SK-N-SH (cell line): ENCODE measurements around the gene CSRP1. TPM values are rescaled to one million over a fixed set of nuclear protein-coding genes. Genes with fewer than 3 reads are reported as not detected.

Experiments
- CTCF ChIA-PET: fragments of 300-600, 350-600 bp; formaldehyde crosslinking; extraction: SDS; loops from one replicate; lab custom pipeline; 2021; lab: Yijun Ruan, JAX
- POLR2A ChIA-PET: fragments of 350-600 bp; sonication (Branson Sonifier 250); formaldehyde crosslinking; extraction: SDS; loops from one replicate; lab custom pipeline; 2020; ENCODE audit warnings: antibody characterized with exemption, inconsistent platforms; lab: Yijun Ruan, JAX
- DNase-seq: peaks from one replicate; pipeline ENCODE4 v3.0.0; 2012
- H2AFZ ChIP-seq: fragments of 200-600 bp; sonication (generic); 2 replicates; pipeline ENCODE4 v1.8.1; 2016; ENCODE audit warnings: antibody characterized with exemption, mild to moderate bottlenecking, low read depth
- H3F3A ChIP-seq: fragments of 200-600 bp; sonication (generic); replicated peaks from 2 replicates; pipeline ENCODE3; 2016; ENCODE audit warnings: antibody characterized with exemption, mild to moderate bottlenecking; ENCODE audit not compliant: insufficient read depth
- H3K27ac ChIP-seq, 2 experiments: fragments of 200-500 bp in 1 of 2; fragments of 200-600 bp in 1 of 2; sonication (Bioruptor generic) in 1 of 2; sonication (generic), shearing (Covaris generic) in 1 of 2; 2 replicates each; pipeline versions ENCODE4 v1.5.1 to v1.6.1; 2014 to 2016; ENCODE audit warnings: low read depth in 2 of 2, inconsistent platforms in 1 of 2, low read length in 1 of 2, mild to moderate bottlenecking in 1 of 2, mixed read lengths in 1 of 2
- H3K27me3 ChIP-seq: fragments of 200-600 bp; sonication (generic), shearing (Covaris generic); 2 replicates; pipeline ENCODE4 v1.6.1; 2016; ENCODE audit warnings: mixed run types; ENCODE audit not compliant: insufficient read depth
- H3K36me3 ChIP-seq, 2 experiments: fragments of 200-500 bp in 1 of 2; fragments of 200-600 bp in 1 of 2; sonication (Bioruptor generic) in 1 of 2; sonication (generic) in 1 of 2; replicated peaks in 1 of 2; 2 replicates each; pipeline versions ENCODE3 to v1.5.1; 2014 to 2016; ENCODE audit warnings: low read length in 1 of 2, mild to moderate bottlenecking in 1 of 2; ENCODE audit not compliant: insufficient read depth in 2 of 2, control insufficient read depth in 1 of 2
- H3K4me1 ChIP-seq, 2 experiments: fragments of 200-500 bp in 1 of 2; fragments of 200-600 bp in 1 of 2; sonication (Bioruptor generic) in 1 of 2; sonication (generic), shearing (Covaris generic) in 1 of 2; 2 replicates each; pipeline versions ENCODE4 v1.5.1 to v1.6.1; 2014 to 2016; ENCODE audit warnings: low read depth in 1 of 2, low read length in 1 of 2, mixed run types in 1 of 2; ENCODE audit not compliant: insufficient read depth in 2 of 2, control insufficient read depth in 1 of 2
- H3K4me2 ChIP-seq: fragments of 200-600 bp; sonication (generic), shearing (Covaris generic); 2 replicates; pipeline ENCODE4 v1.6.1; 2017; ENCODE audit warnings: mixed run types
- H3K4me3 ChIP-seq, 2 experiments: fragments of 200-500 bp in 1 of 2; fragments of 200-600 bp in 1 of 2; sonication (Bioruptor generic) in 1 of 2; sonication (generic), shearing (Covaris generic) in 1 of 2; 2 replicates each; pipeline versions ENCODE4 v1.5.1 to v1.8.1; 2014 to 2016; ENCODE audit warnings: low read depth in 2 of 2, inconsistent platforms in 1 of 2, low read length in 1 of 2, mild to moderate bottlenecking in 1 of 2, mixed read lengths in 1 of 2, moderate library complexity in 1 of 2
- H3K79me2 ChIP-seq: fragments of 200-600 bp; sonication (generic); 2 replicates; pipeline ENCODE4 v1.8.1; 2017; ENCODE audit warnings: mild to moderate bottlenecking; ENCODE audit not compliant: insufficient read depth
- H3K9ac ChIP-seq: fragments of 200-600 bp; sonication (generic); 2 replicates; pipeline ENCODE4 v1.6.1; 2017; ENCODE audit warnings: mixed run types
- H3K9me2 ChIP-seq: fragments of 200-600 bp; sonication (generic); 2 replicates; pipeline ENCODE4 v1.6.1; 2017; ENCODE audit warnings: mixed run types
- H3K9me3 ChIP-seq: fragments of 200-600 bp; sonication (generic); 2 replicates; pipeline ENCODE4 v1.6.1; 2017; ENCODE audit warnings: mixed run types, mild to moderate bottlenecking, moderate library complexity
- H4K20me1 ChIP-seq: fragments of 200-600 bp; sonication (generic); 2 replicates; pipeline ENCODE4 v1.6.1; 2017; ENCODE audit warnings: mild to moderate bottlenecking, mixed run types; ENCODE audit not compliant: insufficient read depth
- EP300 ChIP-seq, 2 experiments: IDR thresholded peaks; 2 replicates each; pipeline versions ENCODE4 v1.4.0 to v1.6.1; 2012; ENCODE audit warnings: borderline replicate concordance in 1 of 2, low read depth in 1 of 2, low read length in 1 of 2
- EZH2phosphoT487 ChIP-seq: fragments of 200-600 bp; sonication (generic); IDR thresholded peaks from 2 replicates; pipeline ENCODE4 v1.6.1; 2017; ENCODE audit warnings: low read depth, mixed run types, mild to moderate bottlenecking, antibody characterized with exemption, moderate library complexity, borderline replicate concordance
- GABPA ChIP-seq: IDR thresholded peaks from 2 replicates; pipeline ENCODE4 v1.4.0; 2012; ENCODE audit warnings: low read depth, mild to moderate bottlenecking
- JUND ChIP-seq: IDR thresholded peaks from 2 replicates; pipeline ENCODE4 v1.4.0; 2012
- NRF1 ChIP-seq: IDR thresholded peaks from 2 replicates; pipeline ENCODE4 v1.6.1; 2012; ENCODE audit warnings: low read depth, mild to moderate bottlenecking, low read length
- POLR2AphosphoS5 ChIP-seq: IDR thresholded peaks from 2 replicates; pipeline ENCODE4 v1.6.1; 2012; ENCODE audit warnings: low read depth, low read length
- RAD21 ChIP-seq: IDR thresholded peaks from 2 replicates; pipeline ENCODE4 v1.6.1; 2012; ENCODE audit warnings: mild to moderate bottlenecking, low read length
- RCOR1 ChIP-seq: fragments of 150-350 bp; IDR thresholded peaks from 2 replicates; pipeline ENCODE4 v1.6.1; 2017; ENCODE audit warnings: antibody characterized with exemption, low read length
- RXRA ChIP-seq: IDR thresholded peaks from 2 replicates; pipeline ENCODE4 v1.4.0; 2012; ENCODE audit warnings: low read depth, mild to moderate bottlenecking, borderline replicate concordance
- SIN3A ChIP-seq: IDR thresholded peaks from 2 replicates; pipeline ENCODE4 v1.6.1; 2012; ENCODE audit warnings: low read depth, mild to moderate bottlenecking, low read length, moderate library complexity, borderline replicate concordance
- SMC3 ChIP-seq: IDR thresholded peaks from 2 replicates; pipeline ENCODE4 v1.6.1; 2012; ENCODE audit warnings: low read depth, low read length, improper control_type of control experiment
- TAF1 ChIP-seq: IDR thresholded peaks from 2 replicates; pipeline ENCODE4 v1.6.1; 2012; ENCODE audit warnings: low read depth, mild to moderate bottlenecking, low read length, moderate library complexity, borderline replicate concordance
- YY1 ChIP-seq: IDR thresholded peaks from 2 replicates; pipeline ENCODE4 v1.4.0; 2012; ENCODE audit warnings: low read depth, mild to moderate bottlenecking
- WGBS: methylation state at CpG from one replicate; pipeline ENCODE4 v1.1.6; 2017; ENCODE audit warnings: low lambda C conversion rate; 5-methylcytosine and 5-hydroxymethylcytosine counted together
- polyA plus RNA-seq, 3 experiments: library from polyadenylated mRNA; depleted of rRNA; stranded (reverse); fragments of >200 nt; gene quantifications; 2 replicates each; pipeline ENCODE4 v1.2.3, GENCODE V29; 2012
- TF ChIP-seq, protein P1 (sequence below): fragments of 200-600 bp; sonication (generic); IDR thresholded peaks from 2 replicates; pipeline ENCODE4 v1.6.1; 2017; ENCODE audit warnings: antibody characterized with exemption, mild to moderate bottlenecking, moderate library complexity
- TF ChIP-seq, protein P2 (sequence below): IDR thresholded peaks from 2 replicates; pipeline ENCODE4 v1.4.0; 2012; ENCODE audit warnings: low read depth
- TF ChIP-seq, protein P3 (sequence below): fragments of 150-350 bp; IDR thresholded peaks from 2 replicates; pipeline ENCODE4 v1.6.1; 2017; ENCODE audit warnings: antibody characterized with exemption, low read length, low read depth, borderline replicate concordance

Gene CSRP1
- polyA plus RNA-seq, 1 of the 3 experiments (the other 2 are of a cell fraction), result 373 TPM

DNA sequence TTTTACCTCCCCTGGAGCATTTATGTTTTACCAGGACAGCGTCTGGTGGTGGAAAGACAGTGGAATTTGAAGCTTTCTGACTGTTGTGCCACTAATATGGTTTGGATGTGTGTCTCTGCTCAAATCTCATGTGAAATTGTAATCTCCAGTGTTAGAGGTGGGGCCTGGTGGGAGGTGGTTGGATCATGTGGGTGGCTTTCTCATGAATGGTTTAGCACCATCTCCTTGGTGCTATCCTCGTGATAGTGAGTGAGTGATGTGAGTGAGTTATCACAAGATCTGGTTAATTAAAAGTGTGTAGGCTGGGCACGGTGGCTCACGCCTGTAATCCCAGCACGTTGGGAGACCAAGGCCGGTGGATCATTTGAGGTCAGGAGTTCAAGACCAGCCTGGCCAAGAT is 61.6 kb downstream of the CSRP1 start:
- Histone ChIP-seq H4K20me1 (no peaks in the 10 kb centered on the region), H2AFZ (no peak overlapping the region), H3K9me3 (no peaks in the 10 kb centered on the region), H3K27ac (no peak overlapping the region), H3K79me2 (no peaks in the 10 kb centered on the region), H3K27me3 (no peaks in the 10 kb centered on the region), H3K9ac (no peak overlapping the region), H3K4me2 (no peak overlapping the region), H3K4me3 (no peak overlapping the region), H3F3A (peaks cover 8% of the 10 kb centered on the region), H3K9me2 (no peaks in the 10 kb centered on the region), H3K36me3 (no peaks in the 10 kb centered on the region), H3K4me1 (peaks cover 0 to 11% of the 10 kb centered on the region in 2 experiments; a peak in 2 of 4 replicates)
- CTCF ChIA-PET, result interaction anchor here (1.4 to 11.6 kb wide), 4 partner anchors 9 to 67 kb away, joined by 6 to 124 read pairs (median 20); no protein-coding TSS in a partner anchor
- POLR2A ChIA-PET, result no interaction called here
- 93% methylated on average over 6 of the region's 6 CpGs for WGBS
- TF ChIP-seq, protein P1, sequence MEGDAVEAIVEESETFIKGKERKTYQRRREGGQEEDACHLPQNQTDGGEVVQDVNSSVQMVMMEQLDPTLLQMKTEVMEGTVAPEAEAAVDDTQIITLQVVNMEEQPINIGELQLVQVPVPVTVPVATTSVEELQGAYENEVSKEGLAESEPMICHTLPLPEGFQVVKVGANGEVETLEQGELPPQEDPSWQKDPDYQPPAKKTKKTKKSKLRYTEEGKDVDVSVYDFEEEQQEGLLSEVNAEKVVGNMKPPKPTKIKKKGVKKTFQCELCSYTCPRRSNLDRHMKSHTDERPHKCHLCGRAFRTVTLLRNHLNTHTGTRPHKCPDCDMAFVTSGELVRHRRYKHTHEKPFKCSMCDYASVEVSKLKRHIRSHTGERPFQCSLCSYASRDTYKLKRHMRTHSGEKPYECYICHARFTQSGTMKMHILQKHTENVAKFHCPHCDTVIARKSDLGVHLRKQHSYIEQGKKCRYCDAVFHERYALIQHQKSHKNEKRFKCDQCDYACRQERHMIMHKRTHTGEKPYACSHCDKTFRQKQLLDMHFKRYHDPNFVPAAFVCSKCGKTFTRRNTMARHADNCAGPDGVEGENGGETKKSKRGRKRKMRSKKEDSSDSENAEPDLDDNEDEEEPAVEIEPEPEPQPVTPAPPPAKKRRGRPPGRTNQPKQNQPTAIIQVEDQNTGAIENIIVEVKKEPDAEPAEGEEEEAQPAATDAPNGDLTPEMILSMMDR, result no peak
- TF ChIP-seq, protein P2, sequence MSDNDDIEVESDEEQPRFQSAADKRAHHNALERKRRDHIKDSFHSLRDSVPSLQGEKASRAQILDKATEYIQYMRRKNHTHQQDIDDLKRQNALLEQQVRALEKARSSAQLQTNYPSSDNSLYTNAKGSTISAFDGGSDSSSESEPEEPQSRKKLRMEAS, result no peak
- no peak for TF ChIP-seq RAD21
- no peak for TF ChIP-seq SMC3
- TF ChIP-seq, protein P3, sequence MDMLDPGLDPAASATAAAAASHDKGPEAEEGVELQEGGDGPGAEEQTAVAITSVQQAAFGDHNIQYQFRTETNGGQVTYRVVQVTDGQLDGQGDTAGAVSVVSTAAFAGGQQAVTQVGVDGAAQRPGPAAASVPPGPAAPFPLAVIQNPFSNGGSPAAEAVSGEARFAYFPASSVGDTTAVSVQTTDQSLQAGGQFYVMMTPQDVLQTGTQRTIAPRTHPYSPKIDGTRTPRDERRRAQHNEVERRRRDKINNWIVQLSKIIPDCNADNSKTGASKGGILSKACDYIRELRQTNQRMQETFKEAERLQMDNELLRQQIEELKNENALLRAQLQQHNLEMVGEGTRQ, result no peak
- TF ChIP-seq EP300 (IDR thresholded peaks at IDR 0.05; ENCODE audit: borderline replicate concordance in 1 of 2, low read depth in 1 of 2, low read length in 1 of 2), result no peak
- TF ChIP-seq EZH2phosphoT487, result no peak
- no peak for TF ChIP-seq GABPA
- no peak for DNase-seq

DNA sequence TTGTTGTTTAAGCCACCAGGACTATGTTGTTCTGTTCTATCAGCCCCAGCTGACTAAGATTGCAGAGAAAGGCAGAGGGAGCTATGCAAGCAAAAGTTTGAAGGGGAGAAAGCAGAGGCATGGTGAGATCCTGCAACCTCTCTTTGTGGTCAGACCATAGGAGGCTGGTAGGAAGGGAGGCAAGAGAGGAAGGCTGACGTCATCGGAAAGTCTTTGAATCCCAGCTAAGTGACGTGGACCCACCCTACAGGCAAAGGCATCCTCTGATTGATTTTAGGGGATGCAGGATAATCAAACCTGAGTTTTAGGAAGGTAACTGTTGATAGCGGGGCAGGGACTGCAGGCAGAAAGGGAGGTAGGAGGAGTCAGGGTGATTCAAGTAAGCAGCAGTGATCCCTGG is 62.1 kb downstream of the CSRP1 start:
- Histone ChIP-seq H3K4me1 (peaks cover 0 to 7% of the 10 kb centered on the region in 2 experiments; a peak in 2 of 4 replicates), H3K4me3 (no peak overlapping the region), H3K9me3 (no peaks in the 10 kb centered on the region)
- POLR2A ChIA-PET, result interaction anchor here (0.6 kb wide), 1 partner anchor 512 kb away, joined by 3 read pairs; no protein-coding TSS in a partner anchor
- TF ChIP-seq POLR2AphosphoS5 (no peak), RCOR1 (no peak), YY1 (no peak), JUND (no peak), NRF1 (no peak), SIN3A (no peak), TAF1 (no peak), RAD21 (no peak), RXRA (no peak)
- TF ChIP-seq, all 33 proteins: peak for 0
- H2AFZ ChIP-seq, result no peak overlapping the region
- no peak for DNase-seq
- no peaks in the 10 kb centered on the region for H3K79me2 ChIP-seq
- peaks cover 3% of the 10 kb centered on the region for H3F3A ChIP-seq
- H3K27ac ChIP-seq, result no peak overlapping the region
- H3K9me2 ChIP-seq, result no peaks in the 10 kb centered on the region
- WGBS, result 90% methylated on average over 4 of the region's 4 CpGs
- H3K27me3 ChIP-seq, result no peaks in the 10 kb centered on the region
- no peak overlapping the region for H3K4me2 ChIP-seq
- H4K20me1 ChIP-seq, result no peaks in the 10 kb centered on the region
- CTCF ChIA-PET, result interaction anchor here (1.4 to 11.6 kb wide), 3 partner anchors 8 to 67 kb away, joined by 6 to 124 read pairs (median 14); no protein-coding TSS in a partner anchor
- no peaks in the 10 kb centered on the region for H3K36me3 ChIP-seq
- no peak overlapping the region for H3K9ac ChIP-seq
